Midbrain (tissue), 1 donor: ENCODE results near the gene DHX36.

ENCODE experiments used
- DNase-seq: peaks from one replicate; lab custom pipeline; 2025; lab: John Stamatoyannopoulos, UW

The DHX36 gene

DNA sequence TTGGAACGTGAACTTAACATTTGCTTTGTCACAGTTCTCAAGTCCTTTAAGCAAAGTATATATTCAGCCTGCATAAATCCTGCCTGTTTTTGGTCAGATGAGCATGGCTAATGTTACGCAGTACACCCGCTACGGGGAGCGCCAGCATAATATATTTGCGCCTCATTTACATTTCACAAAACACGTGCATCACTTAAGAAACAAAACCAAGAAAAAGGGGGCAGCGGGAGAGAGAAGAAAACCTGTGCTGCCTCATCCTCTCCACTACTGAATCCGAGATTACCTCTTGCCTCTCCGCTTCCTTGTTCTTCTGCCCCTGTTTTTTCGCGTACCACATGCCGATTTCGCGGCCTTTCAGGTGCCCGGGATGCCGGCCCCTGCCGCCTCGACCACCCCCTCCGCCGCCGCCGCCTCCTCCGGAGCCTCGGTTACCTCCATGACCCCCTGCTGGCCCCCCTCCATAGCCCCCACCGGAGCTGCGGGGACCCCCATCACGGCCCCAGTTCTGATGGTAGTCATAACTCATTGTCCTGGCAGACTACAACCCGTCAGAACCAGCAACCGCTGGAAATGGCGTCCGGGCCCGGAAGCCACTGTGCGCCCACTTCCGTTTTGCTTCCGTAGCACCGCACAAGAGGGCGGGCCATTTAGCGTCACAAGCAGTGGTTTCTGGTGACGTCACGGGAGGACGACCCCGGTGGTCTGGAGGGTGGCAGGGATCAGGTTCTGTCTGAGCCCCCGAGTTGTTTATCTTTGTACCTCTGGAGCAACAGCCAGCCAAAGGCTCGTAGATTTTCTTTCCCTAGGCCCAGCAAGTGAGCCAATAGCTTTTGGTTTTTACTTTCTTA, at the start of gene DHX36:
Gene DHX36, minus strand, starts transcription at position 597 of the 848 bp plus-strand sequence. Its CDS starts 71 bp downstream, at position 526.
- peak; percentile 93 for DNase-seq

DNA sequence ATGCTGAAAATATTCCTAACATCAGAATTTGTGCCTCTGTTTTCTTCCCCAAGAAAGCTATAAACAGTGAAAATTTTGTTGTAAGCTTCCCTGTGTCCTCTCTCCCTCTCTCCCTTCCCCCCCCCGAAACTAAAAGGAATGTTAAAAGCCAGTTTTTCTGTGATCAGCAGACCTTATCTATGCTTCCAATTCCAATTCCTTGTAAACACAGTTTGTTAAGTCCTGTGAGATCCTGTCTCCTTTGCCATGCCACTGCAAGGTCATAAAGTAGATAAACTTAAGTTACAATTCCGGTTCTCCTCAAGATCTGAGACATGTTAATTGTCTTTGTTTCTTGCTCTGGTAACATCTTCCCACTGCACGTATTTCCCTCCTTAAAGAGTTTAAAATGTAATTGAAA, 42.9 kb upstream of the DHX36 start:
- no peak for DNase-seq

DNA sequence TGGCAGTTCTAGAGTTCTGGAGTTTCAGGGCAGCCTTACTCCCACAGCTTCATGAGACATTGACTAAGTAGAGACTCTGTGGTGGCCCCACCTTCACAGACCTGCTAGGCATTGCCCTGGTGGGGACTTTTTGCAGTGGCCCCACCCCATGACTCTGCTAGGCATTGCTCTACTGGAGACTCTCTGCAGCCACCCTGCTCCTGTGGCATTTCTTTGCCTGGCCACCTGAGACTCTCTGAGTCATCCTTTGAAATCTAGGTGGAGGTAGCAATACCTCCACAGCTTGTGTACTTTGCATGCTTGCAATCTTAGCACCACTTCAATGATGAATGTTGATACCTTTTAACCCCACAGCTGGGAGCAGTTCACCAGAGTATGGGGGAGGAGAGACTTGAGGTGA, 40.6 kb upstream of the DHX36 start:
- DNase-seq = no peak

DNA sequence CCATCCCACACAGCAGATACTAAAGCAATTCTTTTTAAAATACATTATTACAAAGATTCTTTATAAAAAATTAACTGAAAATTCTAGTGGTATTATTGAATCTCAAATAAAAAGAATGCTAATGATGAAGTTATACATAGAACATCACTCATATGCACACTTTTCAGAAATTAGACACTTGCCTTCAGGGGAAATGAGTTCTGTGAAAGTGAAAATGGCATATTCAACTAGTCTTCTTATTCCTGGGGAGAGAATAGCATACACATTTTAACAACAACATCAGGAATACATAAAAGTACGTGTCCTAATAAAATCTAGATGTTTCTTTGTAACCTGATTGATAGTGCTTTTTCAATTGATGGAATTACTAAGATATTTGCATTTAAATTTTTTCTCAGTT, 36.8 kb upstream of the DHX36 start:
- no peak for DNase-seq

GRCh38 chr3:154356009-154356408, 31.7 kb upstream of the DHX36 start:
- DNase-seq = no peak

DNA sequence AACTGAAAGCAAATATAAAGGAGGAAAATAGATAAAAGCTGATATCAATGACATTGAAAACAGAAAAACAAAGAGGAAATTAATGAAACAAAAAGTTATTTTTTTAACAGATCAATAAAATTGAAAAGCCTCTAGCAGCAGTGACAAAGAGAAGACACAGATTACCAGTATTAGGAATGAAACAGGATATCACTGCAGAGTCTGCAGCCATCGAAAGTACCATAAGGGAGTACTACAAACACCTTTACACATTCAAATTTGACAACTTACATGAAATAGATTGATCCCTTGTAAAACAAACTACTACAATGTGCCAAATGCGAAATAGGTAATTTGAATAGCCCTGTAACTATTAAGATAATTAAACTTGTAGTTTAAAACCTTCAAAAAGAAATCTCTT, 24.9 kb upstream of the DHX36 start:
- DNase-seq = no peak

DNA sequence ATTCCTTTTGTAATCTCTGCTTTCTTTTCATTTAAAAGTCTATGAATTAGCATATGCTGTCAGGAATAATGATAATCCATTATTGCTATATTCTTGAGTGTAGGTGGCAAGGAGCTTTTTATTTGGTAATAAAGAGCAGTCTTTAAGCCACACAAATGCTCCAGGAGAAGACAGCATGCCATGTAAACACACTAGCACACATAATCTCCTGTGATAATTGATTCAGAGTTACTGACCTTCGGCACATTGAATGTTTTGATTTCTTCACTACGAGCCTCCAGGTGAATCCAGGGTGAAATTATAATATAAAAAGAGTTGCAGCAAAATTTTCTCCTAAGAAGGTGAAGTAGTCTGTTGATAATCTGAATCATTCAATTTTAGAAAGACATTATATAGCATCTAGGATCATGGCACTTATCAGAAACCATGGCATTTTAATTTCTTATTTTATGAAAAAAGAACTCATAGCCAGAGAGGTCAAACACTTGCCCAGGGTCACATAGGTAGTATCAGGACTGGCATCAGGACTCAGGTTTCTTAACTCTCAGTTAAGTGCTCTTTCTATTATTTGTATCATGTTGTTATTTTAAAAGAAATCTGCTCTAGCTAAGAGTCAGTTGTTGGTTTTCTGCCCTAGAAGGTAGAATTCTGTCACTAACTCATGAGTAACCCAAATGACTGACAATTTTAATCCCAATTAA, 21.3 kb upstream of the DHX36 start:
- no peak for DNase-seq

GRCh38 chr3:154338570-154338969, 14.3 kb upstream of the DHX36 start:
- no peak for DNase-seq

DNA sequence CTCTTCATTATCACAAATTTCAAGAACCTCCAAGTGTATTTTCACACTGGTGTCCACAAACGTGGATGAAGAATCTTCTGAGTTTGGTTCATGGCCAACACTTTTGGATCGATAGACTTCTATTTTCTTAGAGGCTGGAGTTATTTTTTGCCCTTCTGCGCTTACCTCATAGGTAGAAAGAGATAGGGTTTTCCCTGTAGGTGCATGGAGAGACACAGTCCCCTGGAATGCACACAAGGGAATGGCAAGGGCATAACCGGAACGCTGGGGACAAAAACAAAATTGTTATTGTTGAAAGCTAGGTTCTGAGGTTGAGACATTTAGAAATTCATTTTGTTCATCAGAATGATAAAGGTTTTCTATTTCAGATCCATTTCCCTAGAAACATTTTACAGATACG, 13.7 kb upstream of the DHX36 start:
- no peak for DNase-seq

DNA sequence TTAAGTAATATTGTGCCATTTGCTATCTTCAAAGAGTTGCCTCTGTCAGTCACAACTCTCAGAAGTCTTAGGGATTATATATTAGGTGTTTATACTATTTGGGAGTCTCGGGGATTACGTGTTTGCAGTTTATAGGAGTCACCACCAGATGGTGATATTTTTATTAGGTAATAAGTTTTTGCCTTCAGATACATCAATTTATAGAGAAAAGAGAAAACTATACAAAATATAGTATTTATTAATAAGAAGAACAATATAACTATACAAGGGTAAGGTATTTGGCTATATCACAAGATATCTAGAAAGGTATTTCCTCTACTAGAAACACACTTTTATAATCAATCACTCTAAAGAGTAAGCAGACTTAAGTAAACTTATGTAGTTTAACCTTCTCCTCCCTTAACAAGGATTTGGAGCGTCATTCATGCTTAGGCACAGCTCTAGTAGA, 10.7 kb upstream of the DHX36 start:
- DNase-seq = peak; percentile 33

- no peak for DNase-seq
These were observed 3.6 kb upstream of the DHX36 start for GRCh38 chr3:154327871-154328270.

- DNase-seq = no peak
These were observed 632 bp upstream of the DHX36 start for GRCh38 chr3:154324919-154325318.

DNA sequence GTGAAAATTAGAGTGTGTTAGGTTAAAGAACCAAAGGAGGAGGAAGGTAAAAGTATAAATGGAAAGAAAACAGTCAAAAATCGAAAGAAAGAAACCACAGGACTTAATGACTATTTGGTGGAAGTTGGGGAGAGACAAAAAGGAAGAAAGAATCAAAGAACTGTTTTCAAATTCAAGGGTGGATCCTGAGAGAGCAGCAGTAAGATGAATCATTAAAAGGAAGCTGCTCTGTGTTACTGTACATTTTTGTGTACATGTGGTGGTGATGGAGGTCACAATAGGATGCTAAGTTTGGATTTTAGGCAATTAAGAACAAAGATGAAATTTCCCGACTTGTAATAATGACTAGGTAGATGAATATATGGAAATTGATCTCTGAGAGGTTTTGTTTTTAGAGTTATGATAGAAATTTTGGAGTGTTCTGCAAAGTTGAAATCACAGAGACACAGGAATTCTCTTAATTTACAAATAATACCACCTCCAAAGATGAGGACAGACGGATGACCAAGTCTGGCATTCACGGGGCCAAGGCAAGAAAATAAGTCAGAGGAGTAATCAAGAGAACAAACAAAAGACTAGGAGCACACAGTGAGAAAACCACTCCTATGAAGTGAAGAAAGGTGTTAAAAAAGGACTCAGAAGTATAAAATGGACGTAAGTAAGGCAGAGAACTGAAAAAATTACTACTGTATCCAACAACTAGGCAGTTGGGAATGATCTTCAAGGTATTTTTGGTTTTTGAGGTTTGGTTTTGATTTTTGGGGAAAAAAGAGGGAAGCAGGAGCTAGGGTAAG, 7.1 kb downstream of the DHX36 start:
- no peak for DNase-seq

DNA sequence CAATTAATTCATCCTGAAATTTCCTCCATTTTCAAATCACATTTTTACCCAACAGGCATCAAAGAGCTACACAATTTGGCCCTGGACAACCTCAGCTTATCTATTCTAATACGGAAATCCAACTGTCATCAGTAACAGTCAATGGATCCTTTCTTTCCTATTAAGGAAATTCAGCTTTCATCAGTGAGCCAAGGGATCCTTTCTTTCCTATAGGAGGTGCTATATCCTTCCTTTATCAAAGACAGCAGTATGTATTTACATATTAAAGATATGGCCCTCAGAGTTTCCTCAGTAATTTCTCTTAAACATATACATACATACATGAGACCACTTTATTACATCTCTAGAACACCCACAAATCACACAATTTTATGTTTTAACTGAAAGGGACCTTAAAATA, 10.1 kb downstream of the DHX36 start:
- DNase-seq = no peak

- DNase-seq = no peak
These were observed 13.4 kb downstream of the DHX36 start for GRCh38 chr3:154310840-154311239.

DNA sequence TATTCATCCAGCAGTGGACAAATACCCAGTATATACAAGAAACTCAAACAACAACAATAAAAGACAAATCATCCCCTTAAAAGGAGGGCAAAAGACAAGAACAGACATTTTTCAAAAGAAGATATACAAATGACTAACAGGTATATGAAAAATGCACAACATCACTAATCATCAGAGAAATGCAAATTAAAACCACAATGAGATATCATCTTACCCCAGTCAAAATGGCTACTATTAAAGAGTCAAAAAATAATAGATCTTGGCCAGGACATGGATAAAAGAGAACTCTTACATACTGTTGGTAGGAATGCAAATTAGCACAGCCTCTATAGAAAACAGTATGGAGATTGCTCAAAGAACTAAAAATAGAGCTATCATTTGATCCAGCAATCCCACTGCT, 16.9 kb downstream of the DHX36 start:
- no peak for DNase-seq

GRCh38 chr3:154304936-154305335, 19.4 kb downstream of the DHX36 start:
- no peak for DNase-seq

GRCh38 chr3:154304116-154304786, 20.0 kb downstream of the DHX36 start:
- DNase-seq = no peak

DNA sequence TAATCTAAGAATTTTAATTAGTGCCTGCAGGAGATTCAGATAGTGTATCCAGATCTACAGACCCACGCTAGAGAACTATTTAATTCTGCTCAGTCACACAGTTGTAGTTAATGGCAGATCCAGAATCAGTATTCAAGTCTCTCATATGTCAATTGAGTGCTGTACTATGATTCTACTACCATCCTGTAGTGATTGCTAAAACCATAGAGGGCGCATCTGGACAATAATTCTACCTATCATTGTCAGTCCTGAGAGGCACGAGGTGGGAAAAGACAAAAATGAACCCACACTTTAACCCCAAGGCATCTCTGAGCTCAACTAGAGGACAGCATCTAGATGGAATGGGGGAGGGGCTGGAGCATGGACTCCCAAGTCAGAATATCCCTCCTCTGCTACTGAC, 22.7 kb downstream of the DHX36 start:
- no peak for DNase-seq

- peak; percentile 30 for DNase-seq
These were observed 30.3 kb downstream of the DHX36 start for GRCh38 chr3:154294016-154294415.

DNA sequence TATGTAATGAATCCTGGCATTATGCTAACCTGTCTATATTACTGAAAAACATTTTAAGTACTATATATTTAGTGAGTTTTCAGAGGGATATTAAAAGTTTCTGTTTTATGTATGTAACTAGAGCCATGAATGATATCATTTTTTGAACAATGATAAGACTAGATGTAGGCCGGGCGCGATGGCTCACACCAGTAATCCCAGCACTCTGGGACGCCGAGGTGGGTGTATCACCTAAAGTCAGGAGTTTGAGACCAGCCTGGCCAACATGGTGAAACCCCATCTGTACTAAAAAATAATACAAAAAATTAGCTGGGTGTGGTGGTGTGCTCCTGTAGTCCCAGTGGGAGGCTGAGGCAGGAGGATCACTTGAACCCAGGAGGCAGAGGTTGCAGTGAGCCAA, 34.1 kb downstream of the DHX36 start:
- no peak for DNase-seq

DNA sequence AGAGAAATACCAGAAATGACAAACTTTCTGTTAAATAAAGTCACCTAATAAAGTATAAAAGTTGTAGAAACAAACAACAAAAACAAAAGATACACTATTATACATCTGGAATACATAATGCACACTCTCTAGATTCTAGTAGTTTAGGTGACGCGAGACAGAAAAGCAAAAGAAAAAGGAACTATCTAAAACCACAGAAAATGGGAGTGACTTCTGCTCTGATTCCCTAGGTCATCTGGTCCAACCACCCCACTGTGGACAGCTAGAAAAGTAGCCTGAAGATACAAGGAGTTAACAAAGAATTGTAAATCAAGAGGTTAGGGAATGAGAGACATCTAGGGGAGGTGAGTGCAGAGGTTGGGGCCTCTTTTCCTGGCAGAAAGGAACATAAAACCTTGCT, 39.1 kb downstream of the DHX36 start:
- DNase-seq = no peak
